Prostate gland (tissue), 2 donors: Measurements from ENCODE around the gene PTPN2. TPM values are rescaled to one million over a fixed set of nuclear protein-coding genes. Genes with fewer than 3 reads are reported as not detected.

Experiments used
- DNase-seq: peaks from one replicate; pipeline ENCODE4 v3.0.0-alpha.2; 2019; ENCODE audit warnings: low spot score
- H3K27ac ChIP-seq, 2 donors: fragments of 200-600 bp; sonication (generic); 2 replicates each; pipeline ENCODE4 v1.5.1; 2017 to 2019
- H3K27me3 ChIP-seq: fragments of 200-600 bp; sonication (generic); replicated peaks from 2 replicates; pipeline ENCODE4 v1.5.1; 2019; ENCODE audit not compliant: insufficient read depth
- H3K36me3 ChIP-seq, 2 donors: fragments of 200-600 bp; sonication (generic); 1 replicate in 1 of 2; 2 replicates in 1 of 2; pipeline versions ENCODE4 v1.5.1 to v1.8.1; 2017 to 2019
- H3K4me1 ChIP-seq: fragments of 200-600 bp; sonication (generic); replicated peaks from 2 replicates; pipeline ENCODE4 v1.5.1; 2019
- H3K4me3 ChIP-seq, 2 donors: fragments of 200-600 bp; sonication (generic); 2 replicates each; pipeline ENCODE4 v1.5.1; 2017 to 2019
- H3K9me3 ChIP-seq: fragments of 200-600 bp; sonication (generic); 2 replicates; pipeline ENCODE4 v1.5.1; 2017
- CTCF ChIP-seq, 4 experiments: fragments of 200-600 bp in 2 of 4; fragments of 450-650 bp in 2 of 4; sonication (generic) in 2 of 4; IDR thresholded peaks; 1 replicate in 3 of 4; 2 replicates in 1 of 4; pipeline ENCODE4 v1.5.1; 2016 to 2019; ENCODE audit warnings: antibody characterized with exemption in 4 of 4, mild to moderate bottlenecking in 2 of 4, moderate library complexity in 2 of 4
- POLR2A ChIP-seq: fragments of 450-650 bp; IDR thresholded peaks from one replicate; pipeline ENCODE4 v1.6.1; 2016; ENCODE audit warnings: antibody characterized with exemption, mild to moderate bottlenecking
- POLR2AphosphoS5 ChIP-seq: sonication (generic); formaldehyde crosslinking; IDR thresholded peaks from one replicate; pipeline ENCODE4 v1.6.1; 2017; ENCODE audit warnings: antibody characterized with exemption
- WGBS: methylation state at CpG from one replicate; pipeline ENCODE4 v1.1.5; 2018; 5-methylcytosine and 5-hydroxymethylcytosine counted together
- intact Hi-C: fragments of 100-400 bp; cut with DNase I; formaldehyde crosslinking; loops from one replicate; pipeline ENCODE4 v1.14.2; 2022
- total RNA-seq, 2 donors: library from RNA; depleted of rRNA; stranded (reverse); fragments of >200 nt; gene quantifications; one replicate each; pipeline ENCODE4 v1.1.0, GENCODE V29; 2016

Gene PTPN2
- total RNA-seq, 2 donors from 2014 or later: 25.0 to 34.0 TPM

GRCh38 chr18:12860530-12860929 is 23.5 kb downstream of the PTPN2 start:
- no peak overlapping the region for H3K27ac ChIP-seq
- H3K9me3 ChIP-seq: no peaks in the 10 kb centered on the region
- H3K36me3 ChIP-seq: no peaks in the 10 kb centered on the region
- no peaks in the 10 kb centered on the region for H3K27me3 ChIP-seq
- intact Hi-C loops: no loop called here
- no peak overlapping the region for H3K4me3 ChIP-seq
- no peak for DNase-seq
- 98% methylated on average over 11 of the region's 11 CpGs for WGBS
- H3K4me1 ChIP-seq: no peaks in the 10 kb centered on the region
- TF ChIP-seq POLR2AphosphoS5 (no peak), POLR2A (no peak), CTCF (IDR thresholded peaks at IDR 0.05) (no peak)

- Histone ChIP-seq H3K27ac (no peak overlapping the region), H3K4me3 (no peak overlapping the region), H3K36me3 (no peaks in the 10 kb centered on the region), H3K27me3 (no peaks in the 10 kb centered on the region), H3K9me3 (no peaks in the 10 kb centered on the region), H3K4me1 (no peaks in the 10 kb centered on the region)
- DNase-seq: no peak
- WGBS: 92% methylated on average over 5 of the region's 5 CpGs
- TF ChIP-seq POLR2AphosphoS5: no peak
- intact Hi-C loops: no loop called here
Measured at GRCh38 chr18:12858991-12859390, 25.0 kb downstream of the PTPN2 start.

GRCh38 chr18:12857991-12858544 is 26.0 kb downstream of the PTPN2 start:
- intact Hi-C loops: no loop called here
- TF ChIP-seq CTCF (IDR thresholded peaks at IDR 0.05) (no peak), POLR2A (no peak), POLR2AphosphoS5 (no peak)
- Histone ChIP-seq H3K4me1 (no peaks in the 10 kb centered on the region), H3K27me3 (no peaks in the 10 kb centered on the region), H3K9me3 (no peaks in the 10 kb centered on the region), H3K36me3 (no peaks in the 10 kb centered on the region), H3K27ac (no peak overlapping the region), H3K4me3 (no peak overlapping the region)
- 89% methylated on average over 4 of the region's 4 CpGs for WGBS
- no peak for DNase-seq

- Histone ChIP-seq H3K27me3 (no peaks in the 10 kb centered on the region), H3K4me3 (no peak overlapping the region), H3K4me1 (no peaks in the 10 kb centered on the region), H3K9me3 (no peaks in the 10 kb centered on the region), H3K36me3 (no peaks in the 10 kb centered on the region), H3K27ac (no peak overlapping the region)
- DNase-seq: no peak
- 80% methylated on average over 6 of the region's 6 CpGs for WGBS
- intact Hi-C loops: no loop called here
- no peak for TF ChIP-seq CTCF (IDR thresholded peaks at IDR 0.05)
- no peak for TF ChIP-seq POLR2A
- no peak for TF ChIP-seq POLR2AphosphoS5
Measured at GRCh38 chr18:12857215-12857905, 26.7 kb downstream of the PTPN2 start.

- Histone ChIP-seq H3K4me3 (no peak overlapping the region), H3K27me3 (no peaks in the 10 kb centered on the region), H3K4me1 (no peaks in the 10 kb centered on the region), H3K27ac (no peak overlapping the region), H3K36me3 (no peaks in the 10 kb centered on the region), H3K9me3 (no peaks in the 10 kb centered on the region)
- WGBS: 97% methylated on average over 4 of the region's 4 CpGs
- no peak for DNase-seq
- TF ChIP-seq POLR2A (no peak), POLR2AphosphoS5 (no peak)
- intact Hi-C loops: no loop called here
Measured at GRCh38 chr18:12855916-12856315, 28.1 kb downstream of the PTPN2 start.
